Measurements from ENCODE around the gene DDX1.

Gene DDX1

DNA sequence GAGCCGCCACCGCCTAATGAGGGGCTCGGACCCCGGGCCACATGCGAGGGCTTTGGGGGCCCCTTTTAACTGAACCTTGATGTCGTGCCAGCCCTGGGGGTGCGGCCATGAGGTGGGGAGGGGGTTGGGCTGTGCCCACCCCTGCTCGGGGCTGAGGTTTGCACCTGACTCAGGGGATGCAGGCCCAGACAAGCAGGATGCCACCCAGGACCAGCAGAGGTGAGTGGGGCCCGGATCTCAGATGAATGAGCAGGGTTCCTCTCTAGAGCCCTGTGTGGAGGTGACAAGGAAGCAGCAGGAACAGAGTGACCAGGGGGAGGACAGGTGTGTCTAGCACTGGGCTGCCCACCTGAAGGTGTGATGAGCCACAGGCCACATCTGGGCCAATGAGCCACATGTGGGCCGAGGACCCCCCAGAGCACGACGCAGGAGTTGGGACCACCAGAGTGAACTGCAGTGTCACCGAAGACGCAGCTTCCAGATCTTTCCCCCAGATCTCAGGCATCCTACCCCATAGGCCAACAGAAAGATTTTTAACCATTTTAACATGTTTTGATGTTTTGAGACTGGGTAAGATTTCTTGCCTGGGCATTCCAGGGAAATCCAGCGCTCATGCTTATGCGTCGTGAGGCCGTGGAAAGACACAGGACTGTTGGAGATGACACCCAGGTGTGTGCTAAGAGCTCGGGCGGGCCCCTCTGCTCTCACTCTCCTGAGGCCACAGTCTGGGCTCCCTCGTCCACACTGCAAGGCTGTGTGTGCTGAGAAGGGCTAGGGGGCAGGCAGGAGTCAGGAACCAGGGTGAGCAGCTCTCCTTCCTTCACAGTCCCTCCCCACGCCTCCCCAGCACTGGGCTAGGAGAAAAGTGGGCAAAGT is 73.6 kb downstream of the DDX1 start:
- DNase-seq, result no peak

DNA sequence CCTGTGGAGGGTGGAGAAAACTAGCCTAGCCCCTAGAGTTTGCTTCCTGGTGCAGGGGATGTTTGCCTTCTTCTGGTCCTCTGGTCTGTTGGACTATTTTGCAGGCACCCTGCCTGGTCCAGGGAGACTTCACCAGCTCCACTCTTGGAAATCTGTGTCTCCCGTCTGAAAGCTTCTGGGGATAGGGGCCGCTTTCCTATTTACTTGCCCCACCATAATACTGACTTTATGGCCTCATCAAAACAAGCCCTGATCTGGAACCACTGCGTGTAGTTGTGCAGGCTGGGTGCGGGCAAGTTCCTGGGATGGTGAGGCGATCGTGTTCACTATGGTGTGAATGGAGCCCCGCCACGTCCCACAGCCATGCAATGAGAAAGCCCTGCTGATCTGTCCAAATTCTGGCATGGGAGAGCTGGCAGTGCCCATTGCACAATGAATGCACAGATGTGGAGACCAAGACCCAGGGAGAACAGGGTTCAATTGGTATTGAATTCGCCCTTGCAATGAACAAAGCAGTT is 74.3 kb downstream of the DDX1 start:
- DNase-seq, result no peak

DNA sequence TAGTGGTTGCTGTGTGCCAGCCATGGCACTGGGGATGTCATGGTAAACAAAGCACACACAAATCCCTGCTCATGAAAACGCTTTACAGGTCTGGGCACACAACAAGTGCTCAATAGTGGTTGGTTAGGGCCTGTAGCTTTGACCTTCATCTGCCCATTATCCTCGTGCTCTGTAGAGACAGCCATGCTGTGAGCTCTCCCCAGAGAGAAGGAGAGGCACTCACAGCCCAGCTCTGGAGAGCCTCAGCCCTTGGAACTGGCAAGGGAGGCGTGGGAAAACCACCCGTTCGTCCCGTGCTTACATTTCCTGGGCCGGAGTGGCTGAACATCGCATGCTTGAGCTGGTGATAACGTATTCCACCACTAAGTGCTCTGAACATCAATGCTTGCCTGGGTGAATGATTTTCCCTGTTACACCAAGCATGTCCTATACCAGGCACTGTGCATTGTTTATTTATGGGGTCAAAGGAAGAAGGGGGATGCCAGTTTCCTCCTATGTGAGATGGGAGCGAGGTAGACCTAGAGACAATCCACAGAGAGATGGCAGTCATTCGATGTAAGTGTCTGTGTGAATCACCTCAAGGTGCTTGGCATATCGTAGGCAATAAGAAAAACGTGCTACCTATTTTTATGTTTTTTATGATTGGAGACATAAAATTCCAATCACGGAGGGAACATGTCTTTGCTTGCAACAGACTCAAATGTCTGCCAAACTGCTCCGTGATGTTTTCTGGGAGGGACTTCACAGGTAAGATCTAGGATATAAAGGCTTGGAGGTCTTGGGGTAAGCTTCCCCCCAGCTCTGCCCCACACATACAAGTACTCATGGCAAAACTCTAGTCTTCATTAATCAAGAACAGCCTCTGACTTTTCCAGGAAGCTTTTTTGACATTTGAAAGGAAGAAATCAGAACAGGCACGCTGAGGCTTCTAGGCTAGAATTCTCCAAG is 75.5 kb downstream of the DDX1 start:
- no peak for DNase-seq

DNA sequence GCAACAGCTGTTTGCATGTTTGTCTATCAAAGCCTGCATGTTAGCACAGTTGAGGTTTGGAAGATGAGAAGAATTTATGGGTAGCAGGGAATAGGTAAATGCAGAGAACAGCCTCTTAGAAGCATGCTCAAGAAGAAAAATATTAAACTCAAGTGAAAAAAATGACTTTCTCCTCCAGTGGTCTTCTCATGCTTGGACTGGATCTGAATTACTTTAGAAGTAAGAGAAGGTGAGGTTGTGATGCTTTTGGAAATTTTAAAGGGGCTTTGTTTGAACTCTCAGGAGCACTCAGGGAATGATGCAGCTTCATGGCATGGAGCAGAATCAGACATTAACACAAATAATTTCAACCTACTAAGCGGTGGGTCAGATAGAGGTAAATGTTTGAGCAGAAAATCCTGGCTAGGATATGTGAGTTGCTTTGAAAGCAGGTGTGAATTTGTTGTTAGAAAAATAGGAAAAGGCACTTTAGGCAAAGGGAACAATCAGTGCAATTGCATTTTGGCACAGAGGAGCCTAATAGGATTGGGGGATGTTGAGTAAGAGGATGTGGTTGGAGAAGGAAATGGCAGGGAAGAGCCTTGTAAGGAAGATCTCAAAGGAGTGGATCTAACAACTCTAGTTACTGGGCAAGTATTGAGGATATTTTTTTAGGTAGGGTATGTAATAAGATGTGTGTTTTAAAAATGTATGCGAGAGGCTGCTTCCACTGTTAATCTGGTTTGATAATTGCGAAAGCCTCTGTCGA is 76.3 kb downstream of the DDX1 start:
- DNase-seq, result no peak

DNA sequence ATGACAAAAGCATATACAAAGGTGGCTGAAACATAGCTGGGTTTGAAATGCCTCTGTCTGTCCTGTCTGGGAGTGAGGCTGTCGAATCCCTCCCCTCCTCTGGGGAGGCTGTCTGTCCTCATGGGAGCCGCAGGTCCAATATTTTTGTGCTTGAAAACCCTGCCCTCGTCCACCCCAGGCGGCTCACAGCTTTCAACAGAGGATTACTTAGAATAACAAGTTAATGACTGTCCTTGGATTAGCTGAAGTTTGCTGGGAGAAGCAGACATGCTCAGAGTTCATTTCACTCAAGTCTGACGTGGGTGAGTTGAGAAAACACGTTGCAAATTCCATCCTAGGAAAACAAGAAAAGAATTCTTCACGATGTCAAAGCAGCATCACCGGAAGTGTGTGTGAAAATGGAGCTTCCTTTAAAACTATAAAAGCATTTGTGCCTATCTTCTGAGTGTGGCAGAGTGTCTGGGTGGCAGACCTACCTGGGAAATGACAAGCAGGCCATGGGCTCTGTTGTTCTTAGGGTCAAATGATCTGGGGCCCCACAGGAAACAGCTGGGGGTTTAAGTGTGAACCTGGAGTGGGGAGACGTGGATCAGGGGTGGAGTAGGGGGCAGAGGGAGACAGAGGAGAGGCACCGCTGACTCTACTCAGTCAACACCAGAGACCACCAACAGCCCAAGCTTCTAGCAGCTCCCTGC is 77.1 kb downstream of the DDX1 start:
- DNase-seq, result no peak

DNA sequence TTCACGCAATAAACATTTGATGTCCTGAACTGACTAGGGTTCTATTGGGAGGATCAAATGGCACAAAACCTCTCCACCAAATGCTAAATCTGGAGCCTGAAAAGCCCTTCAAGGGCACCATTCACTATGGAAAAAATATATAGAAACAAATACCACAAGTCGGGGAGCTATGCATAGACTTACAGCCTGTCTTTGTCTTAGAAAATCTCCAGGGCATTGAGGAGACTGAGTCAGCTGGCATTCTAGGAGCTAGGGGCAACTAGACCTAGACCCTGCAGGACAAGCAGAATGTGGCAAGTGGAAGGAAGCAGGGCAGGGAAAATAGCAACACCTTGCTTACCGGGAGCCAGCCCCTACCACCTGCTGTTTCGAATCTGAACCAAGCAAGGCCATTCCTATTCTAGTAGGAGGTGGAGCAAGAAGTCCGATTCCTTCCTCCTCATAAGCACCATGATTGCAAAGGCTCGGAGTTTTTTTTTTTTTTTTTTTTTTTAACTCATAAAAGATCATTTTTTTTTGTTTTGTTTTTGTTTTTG is 77.8 kb downstream of the DDX1 start:
- DNase-seq, result no peak

DNA sequence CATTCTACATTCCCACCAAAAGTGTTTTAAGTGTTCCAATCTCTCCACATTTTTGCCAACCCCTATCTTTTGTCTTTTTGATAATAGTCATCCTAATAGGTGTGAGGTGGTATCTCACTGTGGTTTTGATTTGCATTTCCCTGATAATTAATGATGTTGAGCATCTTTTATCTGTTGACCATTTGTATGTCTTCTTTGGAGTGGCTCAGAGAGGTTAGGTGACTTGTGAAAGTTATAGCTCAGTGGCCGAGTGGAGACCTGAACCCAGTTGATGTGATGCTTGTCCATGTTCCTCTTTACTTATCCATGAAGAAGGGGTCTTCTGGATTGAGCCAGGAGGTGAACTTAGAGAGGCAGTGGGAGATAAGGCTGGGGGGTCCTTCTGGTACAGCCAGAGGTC is 78.8 kb downstream of the DDX1 start:
- no peak for DNase-seq

DNA sequence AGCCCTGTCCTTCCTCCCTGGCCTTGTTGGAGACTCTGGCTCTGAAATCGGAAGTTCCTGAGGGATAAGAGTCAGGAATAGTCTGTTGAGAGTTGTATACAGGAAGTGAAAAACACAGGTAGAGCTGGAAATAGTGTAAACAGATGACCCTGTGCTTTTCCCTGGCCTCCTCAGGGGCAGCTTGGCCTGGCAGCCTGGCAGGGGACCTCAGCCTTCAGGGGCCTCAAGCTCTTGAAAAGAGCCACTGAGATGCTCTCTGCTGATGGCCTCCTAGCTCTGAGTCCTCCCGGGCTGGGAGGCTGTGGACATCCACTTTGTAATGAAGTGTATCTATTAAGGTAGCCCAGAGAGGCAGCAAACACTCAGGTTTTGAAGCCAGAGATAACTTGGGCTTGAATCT is 79.3 kb downstream of the DDX1 start:
- DNase-seq, result no peak

DNA sequence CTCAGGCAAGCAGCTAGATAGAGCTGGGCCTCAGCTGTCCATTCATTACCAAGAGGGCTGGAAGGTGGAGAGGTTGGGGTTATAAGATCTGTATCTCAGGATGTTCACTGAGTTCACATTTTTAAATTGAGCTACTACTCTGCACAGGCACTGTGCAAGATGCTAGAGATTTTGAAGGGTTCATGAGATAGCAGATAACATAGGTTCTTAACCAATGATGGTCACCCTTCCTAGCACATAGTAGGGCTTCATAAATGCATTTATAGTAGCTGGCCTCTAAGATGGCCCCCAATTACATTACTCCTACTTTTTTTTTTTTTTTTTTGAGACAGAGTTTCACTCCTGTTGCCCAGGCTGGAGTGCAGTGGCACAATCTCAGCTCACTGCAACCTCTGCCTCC is 79.7 kb downstream of the DDX1 start:
- DNase-seq, result no peak

DNA sequence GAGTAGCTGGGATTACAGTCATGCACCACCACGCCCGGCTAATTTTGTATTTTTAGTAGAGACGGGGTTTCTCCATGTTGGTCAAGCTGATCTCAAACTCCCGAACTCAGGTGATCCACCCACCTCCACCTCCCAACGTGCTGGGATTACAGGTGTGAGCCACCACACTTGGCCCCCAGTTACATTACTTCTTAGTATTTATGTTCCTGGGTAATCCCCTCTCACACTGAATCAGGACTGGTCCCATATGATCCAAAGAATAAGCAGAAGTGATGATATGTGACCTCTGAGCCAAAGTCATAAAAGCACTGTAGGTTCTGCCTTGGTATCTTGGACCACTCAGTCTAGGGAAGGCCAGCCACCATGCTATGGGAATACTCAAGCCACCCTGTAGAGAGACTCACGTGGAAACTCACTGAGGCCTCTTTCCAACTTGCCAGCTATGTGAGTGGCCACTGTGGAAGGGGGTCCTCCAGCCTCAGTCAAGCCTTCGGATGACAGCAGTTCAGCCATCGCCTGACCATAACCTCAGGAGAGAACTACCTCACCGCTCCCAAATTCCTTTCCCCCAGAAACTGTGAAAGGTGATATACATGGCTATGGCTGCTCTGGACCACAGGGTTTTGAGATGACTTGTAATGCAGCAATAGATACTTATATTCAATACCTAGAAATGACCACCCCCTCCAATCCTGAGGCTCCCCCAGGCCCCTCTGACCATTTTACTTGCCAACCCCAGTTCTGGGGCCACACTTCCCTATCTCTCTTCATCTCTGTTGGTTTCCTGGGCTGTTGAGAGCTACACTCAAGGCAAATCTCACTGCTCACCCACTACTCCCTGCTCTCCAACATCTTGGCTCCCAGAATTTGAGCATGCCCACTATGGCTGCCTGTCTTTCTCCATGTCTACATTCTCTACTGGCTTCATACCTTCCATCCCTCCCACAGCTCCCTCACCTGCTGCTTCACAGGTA is 80.5 kb downstream of the DDX1 start:
- DNase-seq, result no peak

DNA sequence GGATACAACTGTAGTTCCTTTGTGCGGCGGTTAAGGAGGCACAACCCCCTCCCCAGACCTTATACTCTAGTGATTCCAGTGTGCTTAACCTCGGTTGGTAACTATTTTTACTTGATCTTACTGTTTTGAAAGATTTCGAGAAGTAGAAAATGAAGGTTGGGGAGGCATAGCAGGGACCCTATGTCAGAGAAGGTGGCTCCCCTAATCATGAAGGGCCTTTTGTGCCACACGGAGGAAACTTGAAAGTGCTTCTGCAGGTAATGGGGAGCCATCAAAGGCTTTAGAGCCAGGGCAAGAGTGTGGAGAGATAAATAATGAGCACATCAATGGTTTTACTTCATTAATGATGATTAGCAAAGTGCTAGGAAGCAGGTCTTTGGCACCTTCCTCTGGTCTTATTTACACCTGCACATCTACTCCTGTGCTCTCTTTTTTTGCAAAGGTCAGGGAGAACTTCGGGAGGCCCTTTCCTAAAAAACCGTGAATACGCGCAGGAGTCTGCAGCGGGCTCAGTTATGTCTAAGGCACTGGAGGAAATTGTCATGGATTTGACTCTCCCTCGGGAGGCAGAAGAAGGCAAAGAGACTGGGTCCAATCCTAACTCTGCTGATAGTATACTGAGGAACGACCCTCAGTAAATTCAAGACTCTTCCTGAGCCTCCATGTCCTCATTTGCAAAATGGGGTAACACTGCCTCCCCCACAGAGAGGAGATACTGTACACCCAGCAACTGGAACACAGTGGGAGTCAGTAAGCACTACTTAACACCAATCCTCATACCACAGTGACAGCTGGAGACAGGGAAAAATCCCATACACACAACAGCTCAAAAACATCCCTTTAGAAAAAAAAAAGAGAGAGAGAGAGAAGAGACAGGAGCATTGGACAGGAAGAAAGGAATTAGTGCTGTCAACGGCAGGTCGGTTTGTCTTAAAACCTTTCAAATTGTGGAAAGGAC is 81.6 kb downstream of the DDX1 start:
- DNase-seq, result no peak

DNA sequence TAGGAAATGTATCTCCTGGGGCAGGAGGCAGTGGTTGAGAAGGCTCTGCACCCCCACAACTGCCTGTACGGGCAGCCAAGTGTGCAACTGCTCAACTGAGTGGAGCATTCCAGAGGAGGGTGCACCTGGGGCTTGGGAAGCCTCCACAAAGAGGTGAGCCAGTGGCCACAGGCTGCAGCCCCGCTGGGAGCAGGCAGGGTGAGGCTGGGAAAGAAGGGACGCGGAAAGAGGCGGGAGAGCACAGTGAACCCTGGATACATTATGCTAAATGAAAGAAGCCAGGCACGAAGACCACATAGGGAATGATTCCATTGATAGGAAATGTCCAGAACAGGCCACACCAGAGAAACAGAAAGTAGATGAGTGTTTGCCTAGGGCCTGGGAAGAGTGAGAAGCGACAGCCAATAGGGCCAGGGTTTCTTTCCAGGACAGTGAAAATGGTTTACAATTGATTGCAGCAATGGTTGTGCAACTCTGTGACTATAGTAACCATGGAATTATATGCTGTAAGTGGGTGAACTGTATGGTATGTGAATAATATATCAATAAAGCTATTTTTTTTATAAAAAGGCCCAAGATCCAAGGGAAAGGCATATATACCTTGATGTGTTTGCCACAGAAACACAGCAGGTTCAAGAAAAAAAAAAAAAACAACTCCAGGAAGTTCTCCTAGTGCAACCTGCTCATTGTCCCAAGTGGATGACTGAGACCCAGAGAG is 82.4 kb downstream of the DDX1 start:
- DNase-seq, result no peak

DNA sequence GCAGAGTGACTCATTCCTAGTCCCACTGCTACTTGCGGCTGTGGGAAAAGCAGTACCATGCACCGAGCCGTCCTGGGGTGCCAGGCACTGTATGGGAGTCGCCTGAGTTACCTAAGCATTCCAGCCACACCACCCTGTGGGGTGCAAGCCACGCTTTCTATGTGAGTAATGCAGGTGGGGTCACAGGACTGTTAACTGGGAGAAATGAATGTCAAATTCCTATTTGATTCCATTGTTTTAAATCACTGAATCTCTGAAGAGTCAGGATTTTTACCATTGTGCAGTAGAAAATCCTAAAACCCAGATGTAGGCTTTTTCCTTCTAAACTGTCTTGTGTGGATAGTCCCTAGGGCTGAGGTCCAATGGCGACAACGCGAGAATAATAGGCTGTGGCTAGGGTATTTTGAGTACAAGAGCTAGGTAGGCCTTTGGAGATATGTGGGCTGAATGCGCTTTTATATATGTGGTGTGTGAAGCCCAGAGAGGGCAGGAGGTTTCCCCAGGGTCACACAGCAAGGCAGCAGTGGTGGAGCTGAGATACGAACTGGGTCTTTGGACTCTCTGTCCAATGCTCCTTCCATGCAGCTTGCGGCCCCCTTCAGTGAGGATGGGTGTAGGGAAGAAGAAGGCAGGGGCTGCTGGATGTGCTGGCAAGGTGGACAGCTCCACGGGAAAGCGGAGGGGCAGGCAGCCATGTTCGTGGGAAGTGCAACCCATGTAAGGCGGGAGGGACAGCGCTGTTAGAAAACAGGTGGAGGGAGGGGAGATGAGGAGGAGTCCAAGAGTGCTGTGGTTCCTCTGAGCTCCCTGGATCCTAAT is 83.2 kb downstream of the DDX1 start:
- no peak for DNase-seq

DNA sequence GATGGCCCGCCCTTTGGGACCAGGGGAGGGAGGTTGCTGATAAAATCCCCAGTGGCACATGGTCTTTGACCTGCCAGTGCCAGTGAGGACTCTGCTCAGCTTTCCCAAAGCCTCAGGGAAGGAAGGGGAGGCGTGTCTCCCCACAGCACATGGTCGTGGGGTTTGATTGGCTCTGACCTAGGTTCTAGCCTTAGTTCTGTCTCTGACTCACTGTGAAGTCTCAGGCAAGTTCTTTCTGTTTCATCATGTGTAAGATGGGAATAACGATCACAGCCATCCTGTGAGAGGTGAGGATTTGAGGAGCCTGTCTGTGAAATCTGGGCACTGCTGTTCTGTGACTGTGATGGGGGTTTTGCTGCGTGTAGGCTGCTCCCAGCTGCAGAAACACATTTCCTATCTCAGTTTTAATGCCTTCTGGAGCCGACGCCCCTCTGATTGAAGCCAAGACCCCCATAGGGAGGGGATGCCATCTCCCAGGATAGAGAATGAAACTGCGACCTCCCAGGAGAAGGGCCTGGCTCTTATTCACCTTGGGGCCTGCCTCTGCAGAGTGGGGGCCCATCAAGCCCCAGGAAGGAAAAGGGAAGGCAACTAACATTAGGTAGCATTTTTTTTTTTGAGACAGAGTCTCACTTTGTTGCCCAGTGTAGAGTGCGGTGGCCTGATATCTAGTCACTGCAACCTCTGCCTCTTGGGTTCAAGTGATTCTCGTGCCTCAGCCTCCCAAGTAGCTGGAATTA is 84.0 kb downstream of the DDX1 start:
- DNase-seq, result no peak

DNA sequence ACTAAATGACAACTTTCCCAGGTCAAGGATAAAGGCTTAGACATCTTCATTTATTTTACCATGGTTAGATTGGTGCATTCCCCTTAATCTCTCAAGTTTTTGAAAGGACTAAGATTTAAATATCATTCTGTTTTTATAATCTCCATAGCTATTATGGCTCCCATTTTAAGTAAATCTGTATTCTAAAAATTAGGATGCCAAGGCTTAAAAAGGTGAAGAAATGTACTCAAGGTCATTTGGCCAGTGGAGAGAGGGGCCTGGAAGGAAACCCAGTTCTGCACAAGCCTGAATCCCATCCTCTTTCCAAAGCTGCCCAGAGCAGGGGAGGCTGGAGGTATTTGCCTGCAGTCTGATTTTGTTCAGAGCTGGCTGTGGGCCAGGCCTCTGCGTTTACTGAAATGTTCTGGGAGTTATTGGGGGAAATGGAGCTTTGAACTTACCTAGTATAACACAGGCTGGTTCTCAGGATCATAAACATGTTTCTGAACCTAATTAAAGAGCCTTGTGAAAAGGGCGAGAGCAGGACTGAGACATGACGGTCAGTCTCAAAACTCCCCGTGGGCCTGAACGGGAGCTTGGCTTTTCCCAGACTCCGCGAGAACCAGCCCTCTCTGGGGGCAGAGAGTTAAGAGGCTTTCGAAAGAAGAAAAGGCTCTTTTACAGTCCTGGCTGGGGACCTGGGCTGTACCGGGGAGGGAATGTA is 85.6 kb downstream of the DDX1 start:
- no peak for DNase-seq

DNA sequence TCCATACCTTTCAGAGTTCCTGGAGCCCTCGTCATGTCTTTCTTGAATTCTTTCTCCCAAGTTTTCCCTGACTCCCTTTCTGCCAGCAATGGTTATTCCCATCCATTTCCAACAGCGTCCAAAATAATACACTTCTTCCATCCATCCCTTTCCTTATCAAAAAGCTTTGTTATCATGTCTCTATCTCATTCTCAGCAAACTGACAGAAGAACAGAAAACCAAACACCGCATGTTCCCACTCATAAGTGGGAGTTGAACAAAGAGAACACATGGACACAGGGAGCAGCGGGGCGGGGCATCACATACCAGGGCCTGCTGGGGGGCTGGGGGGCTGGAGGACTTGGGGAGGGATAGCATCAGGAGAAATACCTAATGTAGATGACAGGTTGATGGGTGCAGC is 86.7 kb downstream of the DDX1 start:
- DNase-seq, result no peak

DNA sequence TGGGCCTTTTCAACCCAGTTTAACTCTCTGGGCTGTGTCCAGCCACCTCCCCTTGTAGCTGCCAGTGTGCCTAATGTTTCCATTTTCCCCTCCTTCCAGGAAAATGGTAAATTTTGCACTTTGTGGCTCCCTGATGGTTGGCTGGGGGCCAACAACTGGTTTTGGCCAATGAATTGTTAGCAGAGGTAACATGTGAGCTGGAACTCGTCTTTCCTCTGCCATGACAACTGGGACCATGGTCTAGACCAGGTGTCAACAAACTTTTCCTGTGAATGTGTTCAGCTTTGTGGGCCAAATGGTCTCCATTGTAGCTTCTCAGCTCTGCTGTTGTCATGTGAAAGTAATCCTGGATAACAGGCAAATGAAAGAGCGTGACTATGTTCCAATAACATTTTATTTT is 87.2 kb downstream of the DDX1 start:
- no peak for DNase-seq
